Stimulated activated naive CD8-positive, alpha-beta T cell treated with anti-CD3 and anti-CD28 coated beads, Interleukin-15, Interleukin-2, amounts not matched to agents 100 U/mL and 50 U/mL, for 24 hours (primary cell): ENCODE data around the gene PATJ.
"Not testable (repeated sequence)": the region's sequence is repeated elsewhere in the genome, so short reads cannot be mapped to it uniquely, and the experiment has no call there.

ENCODE experiments used
- ATAC-seq: fragments of 150-1000 bp; cut with Tn5 transposase; one replicate; pipeline ENCODE4 v1.10.0; 2021
- DNase-seq: peaks from one replicate; pipeline ENCODE4 v3.0.0; 2021

Gene PATJ

GRCh38 chr1:62212411-62212810, 470.1 kb downstream of the PATJ start:
- DNase-seq = no peak
- ATAC-seq = no peak

- ATAC-seq = no peak
- DNase-seq = no peak
Observed at GRCh38 chr1:62213075-62213914, 471.0 kb downstream of the PATJ start.

GRCh38 chr1:62218604-62219003, 476.3 kb downstream of the PATJ start:
- no peak for DNase-seq

GRCh38 chr1:62220456-62220855, 478.2 kb downstream of the PATJ start:
- not testable (repeated sequence) for ATAC-seq, DNase-seq

More at GRCh38 chr1:62218604-62219003, 476.3 kb downstream of the PATJ start:
- no peak for ATAC-seq

- no peak for DNase-seq
- ATAC-seq = no peak
Observed at GRCh38 chr1:62221171-62221570, 478.9 kb downstream of the PATJ start.

- ATAC-seq (no peak), DNase-seq (no peak)
Observed at GRCh38 chr1:62222321-62222720, 480.0 kb downstream of the PATJ start.

- DNase-seq (no peak), ATAC-seq (no peak)
Observed at GRCh38 chr1:62224182-62224581, 481.9 kb downstream of the PATJ start.

GRCh38 chr1:62227496-62227895, 485.2 kb downstream of the PATJ start:
- DNase-seq (no peak), ATAC-seq (no peak)
